A549 (cell line): ENCODE data around the gene TIPARP. TPM values are rescaled to one million over a fixed set of nuclear protein-coding genes. Genes with fewer than 3 reads are reported as not detected.
"Not testable (repeated sequence)": the region's sequence is repeated elsewhere in the genome, so short reads cannot be mapped to it uniquely, and the experiment has no call there.

ENCODE experiments used
- ATAC-seq, 2 experiments: fragments of 200-7000 bp in 1 of 2; fragments of >200 bp in 1 of 2; cut with Nextera tagmentation in 1 of 2; cut with Tn5 transposase in 1 of 2; 3 replicates each; pipeline versions ENCODE4 v1.8.0 to v1.9.1; 2018 to 2020; ENCODE audit warnings: mild to moderate bottlenecking in 1 of 2, moderate library complexity in 1 of 2
- CTCF ChIA-PET: fragments of 300-600 bp; sonication (Branson Sonifier 250); formaldehyde crosslinking; extraction: SDS; loops from one replicate; lab custom pipeline; 2021; ENCODE audit warnings: antibody characterized with exemption, inconsistent platforms; lab: Yijun Ruan, JAX
- POLR2A ChIA-PET: fragments of 350-600 bp; formaldehyde crosslinking; extraction: SDS; loops from one replicate; lab custom pipeline; 2021; ENCODE audit warnings: antibody characterized with exemption, inconsistent platforms; lab: Yijun Ruan, JAX
- DNase-seq, 2 experiments: peaks; one replicate each; pipeline versions ENCODE4 v3.0.0 to v3.0.0-alpha.2; 2011 to 2016; ENCODE audit warnings: low read depth in 1 of 2, low spot score in 1 of 2
- FAIRE-seq: peaks from 2 replicates; lab custom pipeline; 2011; peaks lifted over from hg19 to GRCh38; lab: Jason Lieb, UNC
- H3K27ac ChIP-seq, 2 experiments: fragments of >200 bp; sonication (Bioruptor Twin); formaldehyde crosslinking; 3 replicates each; pipeline ENCODE4 v1.5.1; 2016 to 2017
- H3K4me1 ChIP-seq: fragments of >200 bp; sonication (Bioruptor Twin); formaldehyde crosslinking; 3 replicates; pipeline ENCODE4 v1.6.1; 2016
- H3K4me2 ChIP-seq: fragments of >200 bp; sonication (Bioruptor Twin); formaldehyde crosslinking; 3 replicates; pipeline ENCODE4 v1.6.1; 2016
- H3K4me3 ChIP-seq: fragments of >200 bp; sonication (Bioruptor Twin); formaldehyde crosslinking; 3 replicates; pipeline ENCODE4 v1.5.1; 2016
- H3K9me3 ChIP-seq: fragments of >200 bp; sonication (Bioruptor Twin); formaldehyde crosslinking; 3 replicates; pipeline ENCODE4 v1.6.1; 2016
- CBX8 ChIP-seq: fragments of 200-600 bp; sonication (generic); IDR thresholded peaks from 2 replicates; pipeline ENCODE4 v1.6.1; 2016
- CHD2 ChIP-seq: fragments of 150-350 bp; IDR thresholded peaks from 2 replicates; pipeline ENCODE4 v1.6.1; 2014; ENCODE audit warnings: low read length; ENCODE audit not compliant: partially characterized antibody
- FOSL2 ChIP-seq, 2 experiments: fragments of 450-650 bp in 1 of 2; fragments of >200 bp in 1 of 2; sonication (Bioruptor Twin) in 1 of 2; formaldehyde crosslinking; IDR thresholded peaks; 2 replicates each; pipeline versions ENCODE4 v1.5.0 to v1.6.1; 2016 to 2020; ENCODE audit warnings: mild to moderate bottlenecking in 1 of 2, moderate library complexity in 1 of 2
- HOXB13 ChIP-seq: fragments of 250-450 bp; sonication (Bioruptor Pico); IDR thresholded peaks from 2 replicates; pipeline ENCODE4 v1.5.0; 2020; ENCODE audit warnings: low read depth, mild to moderate bottlenecking, moderate library complexity
- HOXB5 ChIP-seq: fragments of 250-450 bp; sonication (Bioruptor Pico); IDR thresholded peaks from 2 replicates; pipeline ENCODE4 v1.5.0; 2020; ENCODE audit warnings: mild to moderate bottlenecking, moderate library complexity
- JUN ChIP-seq, 2 experiments: fragments of >200 bp; sonication (Bioruptor Twin); formaldehyde crosslinking; IDR thresholded peaks; 2 replicates in 1 of 2; 3 replicates in 1 of 2; pipeline ENCODE4 v1.6.1; 2016 to 2017
- KDM1A ChIP-seq: fragments of 200-600 bp; sonication (generic); IDR thresholded peaks from 2 replicates; pipeline ENCODE4 v1.6.1; 2016; ENCODE audit warnings: low read depth, mild to moderate bottlenecking
- NPAS2 ChIP-seq: fragments of 250-450 bp; sonication (Bioruptor Pico); IDR thresholded peaks from 2 replicates; pipeline ENCODE4 v1.8.0; 2022; ENCODE audit warnings: mild to moderate bottlenecking, moderate library complexity, borderline replicate concordance
- RCOR1 ChIP-seq: fragments of 150-350 bp; IDR thresholded peaks from 2 replicates; pipeline ENCODE4 v1.6.1; 2014; ENCODE audit warnings: antibody characterized with exemption, low read length, low read depth
- RFX5 ChIP-seq: fragments of 450-650 bp; IDR thresholded peaks from 2 replicates; pipeline ENCODE4 v1.7.1; 2014; ENCODE audit warnings: antibody characterized with exemption, mild to moderate bottlenecking, moderate library complexity
- SMC3 ChIP-seq: fragments of >200 bp; sonication (Bioruptor Twin); formaldehyde crosslinking; IDR thresholded peaks from 3 replicates; pipeline ENCODE4 v1.6.1; 2018; ENCODE audit warnings: inconsistent platforms
- TP53 ChIP-seq: fragments of 250-450 bp; sonication (Bioruptor Pico); IDR thresholded peaks from 2 replicates; pipeline ENCODE4 v1.5.0; 2021; ENCODE audit warnings: mild to moderate bottlenecking, moderate library complexity
- ZC3H11A ChIP-seq: fragments of 450-650 bp; IDR thresholded peaks from 2 replicates; pipeline ENCODE4 v1.6.1; 2014; ENCODE audit warnings: antibody characterized with exemption, mild to moderate bottlenecking
- ZFP36 ChIP-seq: fragments of 450-650 bp; IDR thresholded peaks from 2 replicates; pipeline ENCODE4 v1.6.1; 2014; ENCODE audit warnings: borderline replicate concordance; ENCODE audit not compliant: partially characterized antibody
- ZSCAN20 ChIP-seq: fragments of 250-450 bp; sonication (Bioruptor Pico); IDR thresholded peaks from 2 replicates; pipeline ENCODE4 v1.8.0; 2022; ENCODE audit warnings: mild to moderate bottlenecking, moderate library complexity
- WGBS: methylation state at CpG from one replicate; pipeline ENCODE4 v1.1.6; 2017; ENCODE audit errors: missing lambda C conversion rate; 5-methylcytosine and 5-hydroxymethylcytosine counted together
- polyA plus RNA-seq, 4 experiments: library from polyadenylated mRNA; depleted of rRNA in 3 of 4; stranded (reverse); fragments of >200 nt; fragmentation: RNase III in 1 of 4; extraction: RNeasy Plus Mini Kit Qiagen cat#74134 plus additional on column Dnase treatment in 1 of 4; gene quantifications; 2 replicates in 3 of 4; 3 replicates in 1 of 4; pipeline ENCODE4 v1.2.3, GENCODE V29; 2011 to 2017
- TF ChIP-seq, protein P1 (sequence below): fragments of 450-650 bp; IDR thresholded peaks from 2 replicates; pipeline ENCODE4 v1.6.1; 2014; ENCODE audit warnings: antibody characterized with exemption
- TF ChIP-seq, protein P2 (sequence below): fragments of >200 bp; sonication (Bioruptor Twin); formaldehyde crosslinking; IDR thresholded peaks from 3 replicates; pipeline ENCODE4 v1.6.1; 2016
- TF ChIP-seq, protein P3 (sequence below): fragments of 250-450 bp; sonication (Bioruptor Pico); IDR thresholded peaks from 2 replicates; pipeline ENCODE4 v1.5.0; 2020; ENCODE audit warnings: low read depth, mild to moderate bottlenecking, moderate library complexity
- TF ChIP-seq, protein P4 (sequence below): fragments of 150-350 bp; IDR thresholded peaks from 2 replicates; pipeline ENCODE4 v1.6.1; 2014; ENCODE audit warnings: low read depth, mild to moderate bottlenecking, low read length
- TF ChIP-seq, protein P5 (sequence below): IDR thresholded peaks from 2 replicates; pipeline ENCODE4 v1.6.1; 2012
- TF ChIP-seq, protein P6 (sequence below): fragments of 200-600 bp; sonication (generic); IDR thresholded peaks from 2 replicates; pipeline ENCODE4 v1.6.1; 2016; ENCODE audit warnings: antibody characterized with exemption, mild to moderate bottlenecking, moderate library complexity

Gene TIPARP
- polyA plus RNA-seq, 2 of the 4 experiments (the other 2 are of a cell fraction), result 11.8 to 16.5 TPM

DNA sequence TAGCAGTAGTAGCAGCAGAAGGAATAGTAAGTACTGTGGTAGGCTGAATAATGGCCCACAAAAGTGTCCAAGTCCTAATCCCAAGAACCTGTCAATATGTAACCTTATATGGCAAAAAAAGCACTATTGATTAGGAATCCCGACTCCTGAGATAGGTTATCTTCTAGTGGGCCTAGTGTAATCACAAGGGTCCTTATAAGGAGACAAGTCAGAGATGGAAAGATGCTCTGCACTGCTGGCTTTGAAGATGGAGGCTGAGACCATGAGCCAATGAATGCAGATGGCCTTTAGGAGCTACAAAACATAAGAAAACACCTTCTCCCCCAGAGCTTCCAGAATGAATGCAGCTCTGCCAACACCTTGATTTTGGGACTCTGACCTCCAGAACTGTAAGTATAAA lies 36.0 kb downstream of the TIPARP start:
- H3K4me3 ChIP-seq, result no peak overlapping the region
- 60% methylated on average over 1 of the region's 1 CpG for WGBS
- H3K9me3 ChIP-seq, result no peaks in the 10 kb centered on the region
- no peak for FAIRE-seq
- ATAC-seq, result no peak
- ChIA-PET CTCF (interaction anchor here (0.7 to 0.8 kb wide), 2 partner anchors 371 to 427 kb away, joined by 3 read pairs; no protein-coding TSS in a partner anchor), POLR2A (no interaction called here)
- no peak overlapping the region for H3K27ac ChIP-seq
- H3K4me1 ChIP-seq, result peaks cover 23% of the 10 kb centered on the region
- H3K4me2 ChIP-seq, result no peak overlapping the region
- TF ChIP-seq ZC3H11A (no peak), RFX5 (no peak), NPAS2 (CRISPR knock-in tag) (no peak)
- TF ChIP-seq, all 56 proteins: peak for 0
- no peak for DNase-seq

DNA sequence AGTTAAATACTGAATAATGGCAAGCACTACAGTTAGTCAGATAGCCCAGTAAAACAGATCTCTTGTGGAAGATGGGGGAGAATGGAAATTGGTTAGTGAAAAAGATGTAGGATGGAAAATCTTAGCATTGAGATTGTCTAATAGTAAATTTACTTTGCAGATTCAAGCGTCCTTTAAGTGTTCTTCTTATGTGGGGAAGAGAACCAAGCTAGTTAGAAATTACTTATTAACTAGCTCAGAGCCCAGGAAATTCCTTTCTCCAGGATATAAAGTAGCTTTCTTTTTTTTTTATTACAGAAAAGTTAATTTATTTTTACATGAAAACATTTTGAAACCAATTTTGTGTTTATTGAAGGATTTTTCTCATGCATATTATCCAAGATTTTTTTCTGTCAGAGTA lies 36.7 kb downstream of the TIPARP start:
- DNase-seq (no peak), FAIRE-seq (no peak), ATAC-seq (peak in 1 of 2 experiments; percentile 5; a peak in 1 of 6 replicates)
- Histone ChIP-seq H3K27ac (no peak overlapping the region), H3K4me1 (peaks cover 16% of the 10 kb centered on the region), H3K4me3 (no peak overlapping the region), H3K9me3 (no peaks in the 10 kb centered on the region), H3K4me2 (peak overlapping the region; percentile 54)
- 18% methylated on average over 1 of the region's 1 CpG for WGBS
- POLR2A ChIA-PET, result no interaction called here
- TF ChIP-seq RFX5 (no peak), HOXB5 (CRISPR knock-in tag) (no peak), KDM1A (no peak), ZFP36 (no peak), ZSCAN20 (no peak), SMC3 (no peak), TP53 (CRISPR knock-in tag) (no peak), CBX8 (no peak), CHD2 (no peak), FOSL2 (IDR thresholded peaks at IDR 0.05) (no peak), FOSL2 (CRISPR knock-in tag; IDR thresholded peaks at IDR 0.05) (no peak), JUN (IDR thresholded peaks at IDR 0.05) (no peak), HOXB13 (no peak), RCOR1 (no peak)
- TF ChIP-seq, protein P1, sequence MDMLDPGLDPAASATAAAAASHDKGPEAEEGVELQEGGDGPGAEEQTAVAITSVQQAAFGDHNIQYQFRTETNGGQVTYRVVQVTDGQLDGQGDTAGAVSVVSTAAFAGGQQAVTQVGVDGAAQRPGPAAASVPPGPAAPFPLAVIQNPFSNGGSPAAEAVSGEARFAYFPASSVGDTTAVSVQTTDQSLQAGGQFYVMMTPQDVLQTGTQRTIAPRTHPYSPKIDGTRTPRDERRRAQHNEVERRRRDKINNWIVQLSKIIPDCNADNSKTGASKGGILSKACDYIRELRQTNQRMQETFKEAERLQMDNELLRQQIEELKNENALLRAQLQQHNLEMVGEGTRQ, result no peak
- TF ChIP-seq, protein P2, sequence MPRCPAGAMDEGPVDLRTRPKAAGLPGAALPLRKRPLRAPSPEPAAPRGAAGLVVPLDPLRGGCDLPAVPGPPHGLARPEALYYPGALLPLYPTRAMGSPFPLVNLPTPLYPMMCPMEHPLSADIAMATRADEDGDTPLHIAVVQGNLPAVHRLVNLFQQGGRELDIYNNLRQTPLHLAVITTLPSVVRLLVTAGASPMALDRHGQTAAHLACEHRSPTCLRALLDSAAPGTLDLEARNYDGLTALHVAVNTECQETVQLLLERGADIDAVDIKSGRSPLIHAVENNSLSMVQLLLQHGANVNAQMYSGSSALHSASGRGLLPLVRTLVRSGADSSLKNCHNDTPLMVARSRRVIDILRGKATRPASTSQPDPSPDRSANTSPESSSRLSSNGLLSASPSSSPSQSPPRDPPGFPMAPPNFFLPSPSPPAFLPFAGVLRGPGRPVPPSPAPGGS, result no peak
- TF ChIP-seq, protein P3, sequence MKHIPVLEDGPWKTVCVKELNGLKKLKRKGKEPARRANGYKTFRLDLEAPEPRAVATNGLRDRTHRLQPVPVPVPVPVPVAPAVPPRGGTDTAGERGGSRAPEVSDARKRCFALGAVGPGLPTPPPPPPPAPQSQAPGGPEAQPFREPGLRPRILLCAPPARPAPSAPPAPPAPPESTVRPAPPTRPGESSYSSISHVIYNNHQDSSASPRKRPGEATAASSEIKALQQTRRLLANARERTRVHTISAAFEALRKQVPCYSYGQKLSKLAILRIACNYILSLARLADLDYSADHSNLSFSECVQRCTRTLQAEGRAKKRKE, result no peak
- TF ChIP-seq, protein P4, sequence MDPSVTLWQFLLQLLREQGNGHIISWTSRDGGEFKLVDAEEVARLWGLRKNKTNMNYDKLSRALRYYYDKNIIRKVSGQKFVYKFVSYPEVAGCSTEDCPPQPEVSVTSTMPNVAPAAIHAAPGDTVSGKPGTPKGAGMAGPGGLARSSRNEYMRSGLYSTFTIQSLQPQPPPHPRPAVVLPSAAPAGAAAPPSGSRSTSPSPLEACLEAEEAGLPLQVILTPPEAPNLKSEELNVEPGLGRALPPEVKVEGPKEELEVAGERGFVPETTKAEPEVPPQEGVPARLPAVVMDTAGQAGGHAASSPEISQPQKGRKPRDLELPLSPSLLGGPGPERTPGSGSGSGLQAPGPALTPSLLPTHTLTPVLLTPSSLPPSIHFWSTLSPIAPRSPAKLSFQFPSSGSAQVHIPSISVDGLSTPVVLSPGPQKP, result no peak
- TF ChIP-seq, protein P5, sequence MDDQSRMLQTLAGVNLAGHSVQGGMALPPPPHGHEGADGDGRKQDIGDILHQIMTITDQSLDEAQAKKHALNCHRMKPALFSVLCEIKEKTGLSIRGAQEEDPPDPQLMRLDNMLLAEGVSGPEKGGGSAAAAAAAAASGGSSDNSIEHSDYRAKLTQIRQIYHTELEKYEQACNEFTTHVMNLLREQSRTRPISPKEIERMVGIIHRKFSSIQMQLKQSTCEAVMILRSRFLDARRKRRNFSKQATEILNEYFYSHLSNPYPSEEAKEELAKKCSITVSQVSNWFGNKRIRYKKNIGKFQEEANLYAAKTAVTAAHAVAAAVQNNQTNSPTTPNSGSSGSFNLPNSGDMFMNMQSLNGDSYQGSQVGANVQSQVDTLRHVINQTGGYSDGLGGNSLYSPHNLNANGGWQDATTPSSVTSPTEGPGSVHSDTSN, result no peak
- TF ChIP-seq, protein P6, sequence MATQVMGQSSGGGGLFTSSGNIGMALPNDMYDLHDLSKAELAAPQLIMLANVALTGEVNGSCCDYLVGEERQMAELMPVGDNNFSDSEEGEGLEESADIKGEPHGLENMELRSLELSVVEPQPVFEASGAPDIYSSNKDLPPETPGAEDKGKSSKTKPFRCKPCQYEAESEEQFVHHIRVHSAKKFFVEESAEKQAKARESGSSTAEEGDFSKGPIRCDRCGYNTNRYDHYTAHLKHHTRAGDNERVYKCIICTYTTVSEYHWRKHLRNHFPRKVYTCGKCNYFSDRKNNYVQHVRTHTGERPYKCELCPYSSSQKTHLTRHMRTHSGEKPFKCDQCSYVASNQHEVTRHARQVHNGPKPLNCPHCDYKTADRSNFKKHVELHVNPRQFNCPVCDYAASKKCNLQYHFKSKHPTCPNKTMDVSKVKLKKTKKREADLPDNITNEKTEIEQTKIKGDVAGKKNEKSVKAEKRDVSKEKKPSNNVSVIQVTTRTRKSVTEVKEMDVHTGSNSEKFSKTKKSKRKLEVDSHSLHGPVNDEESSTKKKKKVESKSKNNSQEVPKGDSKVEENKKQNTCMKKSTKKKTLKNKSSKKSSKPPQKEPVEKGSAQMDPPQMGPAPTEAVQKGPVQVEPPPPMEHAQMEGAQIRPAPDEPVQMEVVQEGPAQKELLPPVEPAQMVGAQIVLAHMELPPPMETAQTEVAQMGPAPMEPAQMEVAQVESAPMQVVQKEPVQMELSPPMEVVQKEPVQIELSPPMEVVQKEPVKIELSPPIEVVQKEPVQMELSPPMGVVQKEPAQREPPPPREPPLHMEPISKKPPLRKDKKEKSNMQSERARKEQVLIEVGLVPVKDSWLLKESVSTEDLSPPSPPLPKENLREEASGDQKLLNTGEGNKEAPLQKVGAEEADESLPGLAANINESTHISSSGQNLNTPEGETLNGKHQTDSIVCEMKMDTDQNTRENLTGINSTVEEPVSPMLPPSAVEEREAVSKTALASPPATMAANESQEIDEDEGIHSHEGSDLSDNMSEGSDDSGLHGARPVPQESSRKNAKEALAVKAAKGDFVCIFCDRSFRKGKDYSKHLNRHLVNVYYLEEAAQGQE, result no peak
- CTCF ChIA-PET, result interaction anchor here (0.7 kb wide), 1 partner anchor 371 kb away, joined by 3 read pairs; no protein-coding TSS in a partner anchor

DNA sequence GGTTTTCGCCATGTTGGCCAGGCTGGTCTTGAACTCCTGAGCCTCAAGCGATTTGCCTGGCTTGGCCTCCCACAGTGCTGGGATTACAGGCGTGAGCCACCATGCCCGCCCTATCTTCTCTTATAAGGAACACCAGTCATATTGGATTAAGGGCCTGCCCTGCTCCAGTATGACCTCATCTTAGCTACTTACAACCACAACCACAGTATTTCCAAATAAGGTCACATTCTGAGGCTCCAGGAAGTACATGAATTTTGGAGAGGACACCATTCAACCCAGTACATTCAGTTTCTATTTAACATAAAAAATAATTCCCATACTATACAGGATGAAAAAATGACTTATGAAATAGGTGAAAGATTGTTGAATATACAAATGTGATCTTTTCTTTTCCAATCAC lies 37.6 kb downstream of the TIPARP start:
- H3K4me2 ChIP-seq, H3K27ac ChIP-seq, H3K4me3 ChIP-seq, POLR2A ChIA-PET, H3K9me3 ChIP-seq, DNase-seq, CTCF ChIA-PET: not testable (repeated sequence)
- ATAC-seq, result peak in 1 of 2 experiments; percentile 62; a peak in 3 of 6 replicates
- FAIRE-seq, result peak; percentile 73
- H3K4me1 ChIP-seq, result peaks cover 10% of the 10 kb centered on the region
- 82% methylated on average over 4 of the region's 4 CpGs for WGBS
